ENCODE data around the gene THEM5. TPM values are rescaled to one million over a fixed set of nuclear protein-coding genes. Genes with fewer than 3 reads are reported as not detected.
"Not testable (repeated sequence)": the region's sequence is repeated elsewhere in the genome, so short reads cannot be mapped to it uniquely, and the experiment has no call there.

Gene THEM5
- polyA plus RNA-seq, 3 donors: 0.46 to 1.2 (median 0.92) TPM

DNA sequence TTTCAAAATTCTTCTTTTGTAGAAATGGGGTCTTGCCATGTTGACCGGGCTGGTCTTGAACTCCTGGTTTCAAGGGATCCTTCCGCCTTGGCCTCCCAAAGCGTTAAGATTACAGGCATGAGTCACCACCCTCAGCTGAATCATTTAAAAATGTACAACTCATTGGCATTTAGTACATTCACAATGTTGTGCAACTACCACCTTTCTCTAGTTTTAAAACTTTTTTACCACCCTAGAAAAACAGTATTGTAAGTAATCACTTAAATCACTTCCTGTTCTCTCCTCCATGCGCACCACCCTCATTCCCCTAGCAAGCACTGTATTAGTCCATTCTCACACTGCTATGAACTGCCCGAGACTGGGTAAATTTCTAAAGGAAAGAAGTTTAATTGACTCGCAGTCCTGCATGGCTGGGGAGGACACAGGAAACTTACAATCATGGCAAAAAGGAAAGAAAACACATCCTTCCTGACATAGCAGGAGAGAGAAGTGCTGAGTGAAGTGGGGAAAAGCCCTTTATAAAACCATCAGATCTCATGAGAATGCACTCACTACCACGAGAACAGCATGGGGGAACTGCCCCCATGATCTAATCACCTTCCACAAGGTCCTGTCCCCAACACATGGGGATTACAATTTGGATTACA, 14.4 kb upstream of the THEM5 start:
- no peak for DNase-seq

DNA sequence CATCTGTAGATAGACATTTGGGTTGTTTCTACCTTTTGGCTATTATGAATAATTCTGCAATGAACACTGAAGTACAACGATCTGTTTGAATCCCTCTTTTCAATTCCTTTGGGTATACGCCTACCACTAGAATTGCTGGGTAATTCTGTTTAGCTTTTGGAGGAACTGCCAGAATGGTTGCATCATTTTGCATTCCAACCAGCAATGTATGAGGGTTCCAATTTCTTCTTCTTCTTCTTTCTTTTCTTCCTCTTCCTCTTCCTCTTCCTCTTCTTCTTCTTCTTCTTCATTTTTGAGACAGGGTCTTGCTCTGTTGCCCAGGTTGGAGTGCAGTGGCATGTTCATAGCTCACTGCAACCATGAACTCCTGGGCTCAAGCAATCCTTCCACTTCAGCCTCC, 13.8 kb upstream of the THEM5 start:
- no peak for DNase-seq

DNA sequence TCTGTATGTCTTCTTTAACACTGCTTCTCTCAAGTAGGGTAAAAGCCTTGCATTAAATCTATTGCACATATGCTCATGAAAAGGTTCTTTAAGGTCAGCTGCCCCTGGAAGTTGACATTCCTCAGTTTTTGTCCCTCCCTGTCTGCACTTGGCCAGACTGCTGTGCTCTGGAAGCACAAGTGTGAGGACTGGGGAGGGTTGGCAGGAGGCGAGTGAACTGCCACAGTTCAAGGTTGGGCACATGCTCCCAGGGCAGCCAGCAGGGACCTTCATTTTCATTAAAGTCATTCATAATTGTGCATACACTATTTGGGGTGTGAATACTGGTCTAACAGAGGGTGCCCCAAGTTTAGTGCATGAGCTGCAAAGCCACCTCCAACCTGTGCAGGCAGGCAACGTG, 10.9 kb upstream of the THEM5 start:
- no peak for DNase-seq

DNA sequence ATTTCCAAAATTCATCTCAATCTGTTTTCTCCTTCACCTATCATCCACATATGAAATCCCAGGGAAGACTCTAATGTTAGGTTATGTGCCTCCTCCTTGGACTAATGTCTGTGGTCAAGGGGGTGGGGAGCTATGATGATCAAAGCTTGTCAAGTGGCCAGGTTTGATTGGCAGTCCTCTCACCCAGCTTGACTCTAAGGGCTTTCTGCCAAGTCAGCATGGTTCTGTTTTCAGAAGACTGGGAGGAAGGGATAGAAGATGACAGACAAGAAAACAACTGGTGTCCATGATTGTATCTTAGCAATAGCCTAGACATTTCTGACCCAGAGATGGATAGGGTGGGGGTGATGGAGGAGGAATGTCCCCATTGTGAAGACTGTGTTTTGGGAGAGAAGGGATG, 9.1 kb upstream of the THEM5 start:
- no peak for DNase-seq

DNA sequence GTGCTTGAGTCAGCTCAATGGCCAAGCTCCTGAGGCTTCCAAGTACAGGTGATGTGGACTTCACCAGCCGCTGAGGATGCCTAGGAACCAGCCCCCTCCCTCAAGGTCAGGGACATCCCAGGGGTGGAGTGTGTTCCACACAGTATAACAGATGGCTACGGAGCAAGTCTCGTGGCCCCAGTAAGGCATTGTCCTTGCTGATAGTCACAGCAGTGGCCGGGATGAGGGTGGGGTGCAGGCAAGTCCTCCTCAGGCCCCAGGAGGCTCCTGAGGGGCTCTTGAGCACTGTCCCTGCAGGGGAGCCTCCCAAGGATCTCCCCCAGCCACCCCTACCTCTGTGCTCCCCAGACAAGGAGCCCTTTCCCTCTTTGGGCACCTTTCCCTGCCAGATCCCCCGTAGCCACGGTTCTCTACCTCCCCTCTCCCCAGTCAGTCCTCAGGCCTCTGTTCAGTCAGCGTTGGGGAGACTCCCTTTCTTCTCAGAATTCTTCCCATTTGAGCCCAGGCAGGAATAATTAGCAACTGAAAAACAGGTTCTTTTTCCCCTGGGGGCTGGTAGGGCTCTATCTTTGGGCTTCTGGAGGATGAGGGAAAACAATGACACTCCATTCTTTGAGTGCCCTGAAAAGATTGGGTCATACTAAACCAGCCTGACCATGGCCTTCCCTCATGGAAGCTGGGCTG, 7.1 kb upstream of the THEM5 start:
- DNase-seq: no peak

DNA sequence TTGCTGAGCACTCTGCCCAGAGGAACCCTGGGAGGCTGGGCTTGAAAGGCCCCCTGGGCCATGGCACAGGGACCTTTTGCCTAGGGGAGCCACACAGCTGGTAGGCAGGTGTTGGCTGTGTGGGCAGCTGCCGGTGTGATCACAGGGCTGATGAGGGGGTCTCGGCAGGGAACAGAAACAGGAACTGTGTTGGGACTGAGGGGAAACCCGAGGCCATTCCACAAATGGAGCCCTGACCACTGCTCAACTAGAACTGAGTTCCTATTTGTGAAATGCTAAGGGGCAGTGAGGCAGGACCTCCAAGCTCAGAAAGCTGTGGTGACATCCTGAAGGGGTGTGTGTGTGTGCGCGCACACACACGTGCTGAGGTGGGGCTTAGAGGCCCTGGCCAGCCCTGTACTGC, 6.4 kb upstream of the THEM5 start:
- DNase-seq: no peak

DNA sequence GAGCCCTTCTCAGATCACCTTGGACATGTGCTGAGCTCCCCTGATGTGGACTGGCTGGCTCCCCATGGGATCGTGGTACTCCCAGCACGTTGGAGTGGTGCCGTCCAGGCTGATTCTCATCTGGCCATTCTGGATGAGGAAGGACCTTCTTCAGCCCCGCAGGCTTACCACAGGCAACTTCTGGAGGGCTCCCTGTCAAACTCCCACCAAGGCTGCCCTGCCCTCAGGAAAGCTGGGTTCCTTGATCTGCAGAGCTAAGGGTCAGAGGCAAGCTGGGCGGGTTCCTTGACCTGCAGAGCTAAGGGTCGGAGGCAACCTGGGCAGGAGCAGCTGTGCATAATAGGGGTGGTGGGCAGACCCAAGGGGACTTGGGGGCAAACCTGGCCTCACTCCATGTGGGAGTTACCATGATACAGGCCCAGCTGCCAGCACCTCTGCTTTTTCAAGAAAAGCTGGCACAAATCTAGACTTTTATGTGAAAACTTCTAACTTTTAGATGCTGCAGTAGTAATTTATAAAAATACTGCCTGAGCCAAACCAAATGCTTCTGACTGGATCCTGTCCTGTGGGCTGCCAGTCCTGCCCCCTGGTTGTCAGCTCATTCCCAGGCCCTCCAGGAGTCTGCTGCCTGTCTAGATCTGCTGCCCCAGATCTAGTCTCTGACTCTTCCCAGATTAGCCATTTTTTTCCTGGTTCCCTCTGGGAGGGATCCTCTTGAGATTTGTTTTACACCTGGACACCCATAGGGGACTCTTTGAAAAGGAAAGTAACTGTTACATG, 5.6 kb upstream of the THEM5 start:
- no peak for DNase-seq

DNA sequence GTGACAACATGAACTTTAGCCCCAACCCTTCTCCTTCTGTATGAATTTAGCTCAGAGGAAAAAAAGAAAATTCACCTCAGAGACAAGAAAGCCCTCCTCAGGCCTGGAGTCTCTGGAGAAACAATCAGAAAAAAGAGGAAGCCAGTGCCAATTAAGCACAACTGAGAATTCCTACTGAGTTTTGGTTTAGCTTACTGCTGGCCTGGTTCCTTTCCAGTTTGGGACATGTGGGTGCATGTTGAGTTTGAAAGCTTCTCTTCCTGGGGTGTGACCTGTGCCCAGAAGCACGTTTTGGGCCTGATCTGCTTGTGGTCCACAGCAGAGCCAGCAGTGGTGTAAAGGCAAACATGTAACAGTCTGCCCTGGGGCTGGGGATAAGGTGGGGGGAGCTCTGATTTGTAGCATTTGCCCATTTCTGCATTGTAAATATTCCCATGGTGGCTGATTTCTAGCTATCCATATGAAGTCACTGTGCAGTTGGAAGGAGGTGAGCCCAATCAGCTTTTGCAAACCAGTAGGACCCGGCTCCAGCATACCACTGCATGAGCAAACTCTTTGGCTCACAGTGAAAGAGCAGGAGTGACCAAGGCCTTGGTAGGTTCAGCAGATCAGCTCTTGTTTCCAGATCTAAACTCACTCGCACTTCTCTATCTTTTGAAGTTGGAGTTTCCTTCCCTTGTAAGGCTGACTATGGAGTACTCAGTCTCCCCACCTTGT, 4.7 kb upstream of the THEM5 start:
- no peak for DNase-seq

DNA sequence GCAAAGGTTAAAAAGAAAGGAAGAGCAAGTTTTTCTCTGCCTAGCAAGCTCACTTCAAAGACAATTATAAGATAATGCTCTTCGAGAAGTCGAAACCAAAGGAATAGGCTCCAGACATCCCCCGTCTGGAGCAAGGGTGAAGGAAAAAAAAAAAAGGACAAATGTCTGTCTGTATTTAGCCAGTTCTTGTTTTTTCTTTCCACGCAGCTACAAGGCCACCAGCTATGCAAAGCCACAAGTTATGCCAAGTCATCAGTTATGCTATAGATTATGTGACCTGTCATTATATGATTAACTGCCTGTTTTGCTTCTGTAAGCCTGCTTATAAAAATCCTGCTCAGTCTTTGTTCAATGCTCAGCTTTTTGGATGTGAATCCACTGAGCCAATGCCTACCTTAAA, 2.4 kb upstream of the THEM5 start:
- no peak for DNase-seq

DNA sequence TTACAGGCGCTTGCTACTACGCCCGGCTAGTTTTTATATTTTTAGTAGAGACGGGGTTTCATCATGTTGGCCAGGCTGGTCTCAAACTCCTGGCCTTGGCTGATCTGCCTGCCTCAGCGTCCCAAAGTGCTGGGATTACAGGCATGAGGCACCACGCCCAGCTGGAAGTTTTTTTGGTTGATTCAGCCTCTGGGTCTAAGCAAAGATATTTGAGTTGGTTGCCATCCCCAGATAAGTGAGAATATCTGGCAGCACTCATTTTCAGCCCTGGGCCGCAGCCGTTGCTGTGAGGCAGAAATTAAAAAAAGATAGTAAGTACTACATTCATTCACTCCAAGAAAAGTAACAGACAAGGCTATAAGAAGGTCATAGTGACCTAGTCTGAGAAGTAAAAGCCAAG, 2.0 kb upstream of the THEM5 start:
- not testable (repeated sequence) for DNase-seq

DNA sequence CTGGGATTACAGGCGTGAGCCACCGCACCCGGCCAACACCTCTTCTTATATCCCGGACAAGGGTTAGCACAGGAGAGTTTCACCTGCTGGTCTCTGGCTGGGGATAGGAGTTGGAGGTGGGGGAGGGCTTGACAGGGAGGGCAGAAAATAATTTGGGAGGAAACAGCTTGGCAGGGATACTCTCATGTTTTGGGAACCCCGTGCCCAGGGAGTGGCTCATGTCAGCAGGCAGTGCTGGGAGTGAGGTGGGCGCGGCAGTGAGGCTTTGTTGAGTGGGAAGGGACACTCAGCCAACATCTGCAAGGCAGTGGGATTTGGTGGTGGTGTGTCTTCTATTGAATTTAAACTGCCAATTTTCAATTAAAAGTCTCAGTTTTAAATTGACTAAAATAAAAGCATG, 1.1 kb upstream of the THEM5 start:
- no peak for DNase-seq

DNA sequence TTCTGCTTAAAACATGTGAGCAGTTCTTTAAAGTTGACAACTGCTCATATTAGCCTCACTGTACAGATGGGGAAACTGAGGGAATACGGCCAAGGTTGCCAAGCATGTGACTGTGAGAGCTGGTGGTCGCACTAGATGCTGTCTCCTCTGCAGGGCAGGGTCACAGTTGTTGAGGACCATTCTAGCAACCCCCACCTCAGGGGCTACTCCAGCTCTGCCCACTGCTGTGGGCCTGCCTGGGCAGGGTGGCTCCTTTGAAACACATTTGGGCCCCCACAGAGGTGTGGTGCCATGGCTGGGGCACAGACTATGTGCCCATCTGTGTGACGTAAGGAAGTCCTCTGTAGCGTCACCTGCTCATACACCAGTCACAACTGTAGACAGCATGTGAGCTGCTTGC, 779 bp downstream of the THEM5 start:
- no peak for DNase-seq

DNA sequence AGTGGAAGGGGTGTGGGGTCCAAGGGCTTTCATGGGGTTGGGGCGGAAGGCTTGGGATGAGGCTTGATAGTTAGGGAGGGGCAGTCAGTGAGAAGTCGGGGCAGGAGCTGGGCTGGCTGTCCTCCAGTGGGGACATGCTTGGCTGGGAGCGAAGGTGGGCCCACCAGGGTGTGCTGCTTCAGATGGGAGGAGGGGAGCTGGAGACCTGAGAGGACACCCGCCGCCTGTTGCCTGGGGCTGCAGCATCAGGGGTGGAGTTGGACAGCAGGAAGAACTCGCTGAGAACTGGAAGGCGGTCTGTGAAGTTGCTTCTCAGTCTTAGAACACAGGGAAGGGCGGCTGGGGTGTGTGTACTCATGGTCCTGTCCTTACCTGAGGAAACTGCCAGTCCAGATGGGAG, 1.6 kb downstream of the THEM5 start:
- no peak for DNase-seq

DNA sequence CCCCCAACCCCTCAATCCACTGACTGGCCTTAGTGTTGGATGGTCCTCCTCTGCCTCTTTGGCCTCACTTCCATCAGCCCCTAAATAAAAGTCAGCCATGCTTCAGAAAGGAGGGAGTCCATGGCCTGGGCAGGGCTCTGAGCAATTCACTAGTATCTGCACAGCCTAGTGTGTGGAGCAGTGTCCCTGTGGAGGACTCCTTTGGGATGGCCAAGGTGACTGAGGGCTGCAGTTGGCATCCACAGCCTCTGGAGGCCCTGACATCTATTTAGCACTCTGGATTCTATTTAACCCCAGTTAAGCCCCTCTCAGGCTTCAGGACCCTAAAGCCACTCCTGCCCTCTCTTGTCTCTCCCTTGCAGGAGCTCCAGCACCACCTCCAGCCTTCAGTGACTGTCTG, 3.6 kb downstream of the THEM5 start:
- DNase-seq: no peak

DNA sequence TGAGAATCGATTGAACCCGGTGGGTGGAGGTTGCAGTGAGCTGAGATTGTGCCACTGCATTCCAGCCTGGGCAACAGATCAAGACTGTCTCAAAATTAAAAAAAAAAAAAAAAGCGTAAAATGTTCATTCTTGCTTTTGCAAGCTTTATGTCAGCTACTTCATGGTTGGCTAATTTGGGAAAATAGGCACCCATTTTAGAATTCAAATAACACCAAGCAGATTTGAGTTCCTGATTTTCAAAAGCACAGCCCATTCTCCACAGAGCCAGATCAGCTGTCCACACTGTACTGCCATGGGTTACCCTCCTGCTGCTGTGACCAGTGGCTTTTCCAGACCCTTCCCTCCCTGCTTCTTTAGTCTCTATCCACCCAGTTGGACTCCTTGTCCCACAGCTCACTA, 4.4 kb downstream of the THEM5 start:
- no peak for DNase-seq

DNA sequence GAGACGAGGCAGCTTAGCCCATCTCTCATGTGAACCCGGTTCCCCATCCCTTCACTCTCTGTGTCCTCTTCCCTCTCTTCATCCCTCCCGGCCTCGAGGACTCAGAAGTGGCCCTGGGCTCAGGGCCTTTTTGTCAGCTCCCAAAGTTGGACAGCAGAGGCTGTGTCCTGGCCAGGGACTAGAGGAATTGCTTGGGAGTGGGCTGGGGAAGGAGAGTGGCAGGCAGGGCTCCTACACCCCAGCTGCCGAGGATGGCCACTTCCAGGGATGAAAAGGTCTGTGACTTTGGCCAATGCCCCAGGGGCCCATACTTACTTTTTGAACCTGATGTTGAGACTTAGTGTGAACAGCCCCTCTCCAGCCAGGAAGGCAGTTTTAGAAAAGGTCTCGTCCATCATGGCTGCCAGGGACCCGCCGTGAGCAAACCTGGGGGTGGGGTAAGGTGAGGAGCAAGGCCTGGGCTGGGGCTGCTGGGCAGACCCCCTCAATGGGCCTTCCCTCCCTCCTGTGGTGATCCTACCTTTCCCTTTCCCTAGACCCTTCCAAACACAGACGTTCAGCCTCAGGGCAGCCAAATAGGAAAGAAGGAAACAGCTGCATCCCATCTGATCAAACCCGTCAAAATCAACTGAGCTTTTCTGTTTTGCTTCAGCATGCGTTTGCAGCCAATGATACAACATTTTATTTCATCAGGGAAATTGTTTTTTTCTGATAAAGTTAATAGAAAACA, 5.5 kb downstream of the THEM5 start:
- no peak for DNase-seq

DNA sequence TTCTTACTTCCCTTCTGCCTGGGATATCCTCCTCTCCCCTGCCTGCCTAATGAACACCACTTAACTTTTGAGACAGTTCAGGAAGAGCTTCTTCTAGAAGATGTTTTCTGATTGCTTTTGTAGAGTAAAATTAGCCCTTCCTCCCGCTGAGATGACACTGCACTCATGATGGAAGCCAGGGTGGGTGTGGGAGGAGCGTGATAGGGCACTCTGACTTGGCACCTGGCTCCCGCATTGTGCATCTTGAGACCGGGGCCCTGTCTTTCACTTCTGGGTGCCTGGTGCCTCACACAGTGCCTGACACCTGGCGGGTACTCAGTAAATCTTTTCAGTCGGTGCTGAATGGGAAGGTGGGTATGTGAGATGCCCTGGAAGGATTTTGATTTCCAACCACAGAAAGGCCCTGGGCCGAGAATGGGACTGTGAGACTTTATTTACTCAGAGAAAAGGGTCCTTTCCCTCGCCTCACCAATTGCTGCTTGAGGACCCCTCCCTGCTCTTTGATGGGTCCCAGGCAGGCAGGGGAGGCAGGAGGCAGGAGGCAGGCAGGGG, 6.8 kb downstream of the THEM5 start:
- DNase-seq: no peak

DNA sequence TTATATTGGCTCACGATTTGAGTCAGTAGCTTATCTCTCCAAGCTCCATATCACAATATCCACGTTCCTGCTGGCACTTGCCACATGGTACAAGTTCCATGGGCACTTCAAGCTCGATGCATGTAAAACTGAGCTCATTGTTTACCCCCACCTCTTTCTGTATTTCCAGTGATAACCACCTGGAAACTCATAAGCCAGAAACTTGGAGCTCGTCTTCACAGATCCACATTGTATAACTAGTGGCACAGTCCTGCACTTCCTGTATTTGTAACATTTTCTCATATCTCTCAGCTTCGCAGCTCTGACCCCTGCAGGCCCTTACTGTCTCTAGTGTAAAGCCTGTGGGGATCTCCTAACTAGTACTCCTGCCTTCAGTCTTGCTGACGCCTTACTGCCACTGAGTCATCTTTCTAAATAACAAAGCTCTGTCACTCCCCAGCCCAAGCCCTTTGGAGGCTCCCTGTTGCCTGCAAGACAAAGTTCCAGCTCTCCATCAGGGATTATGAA, 7.4 kb downstream of the THEM5 start:
- no peak for DNase-seq

DNA sequence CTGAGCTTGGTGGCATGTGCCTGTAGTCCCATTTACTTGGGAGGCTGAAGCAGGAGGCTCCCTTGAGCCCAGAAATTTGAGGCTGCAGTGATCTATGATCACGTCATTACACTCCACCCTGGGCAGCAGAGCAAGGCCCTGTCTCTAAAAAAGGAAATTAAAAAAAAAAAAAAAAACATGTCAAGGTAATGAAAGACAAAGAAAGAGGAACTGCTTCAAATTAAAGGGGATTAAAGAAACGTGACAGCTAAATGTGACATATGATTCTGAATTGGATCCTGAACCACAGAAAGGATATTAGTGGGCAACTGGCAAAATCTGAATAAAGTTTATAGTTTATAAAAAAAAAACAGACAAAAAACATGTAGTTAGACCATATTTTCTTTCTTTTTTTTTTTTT, 10.1 kb downstream of the THEM5 start:
- DNase-seq: no peak

DNA sequence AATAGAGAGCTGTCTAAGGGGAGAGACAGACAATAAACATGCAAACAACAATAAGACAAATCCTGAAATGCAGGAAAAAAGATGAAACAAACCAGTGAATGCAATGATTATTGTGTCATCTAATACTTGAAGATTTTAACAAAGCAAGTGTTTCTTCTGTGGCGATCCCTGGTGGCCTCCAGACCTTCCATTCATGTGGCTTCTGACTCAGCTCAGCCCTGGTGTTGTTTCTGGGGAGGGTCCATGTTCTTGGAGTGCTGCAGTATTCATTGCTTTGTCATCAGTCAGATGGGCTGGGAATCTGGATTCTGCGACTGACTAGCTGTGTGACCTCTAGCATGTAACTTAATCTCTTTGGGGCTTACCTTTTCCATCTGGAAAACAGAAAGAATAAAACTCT, 12.4 kb downstream of the THEM5 start:
- DNase-seq: no peak

DNA sequence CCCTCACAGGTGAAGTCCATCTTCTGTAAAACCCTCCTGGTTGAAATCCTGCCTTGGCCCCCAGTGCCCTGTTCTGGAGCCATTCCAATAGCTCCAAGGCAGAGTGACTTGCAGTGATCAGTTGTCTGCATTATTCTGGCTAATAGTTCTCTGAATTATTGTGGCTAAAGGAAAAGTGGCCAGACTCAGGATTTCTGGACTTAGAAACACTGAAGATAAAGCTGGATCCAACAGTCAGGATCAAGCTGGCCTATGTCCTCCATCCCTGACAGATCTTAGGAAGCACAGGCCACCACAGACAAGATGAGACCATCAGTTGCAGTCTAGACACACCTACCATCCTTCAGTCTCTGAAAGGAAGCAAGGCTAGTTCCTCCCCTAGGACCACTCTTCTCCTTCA, 13.1 kb downstream of the THEM5 start:
- no peak for DNase-seq

Data from renal pelvis (tissue), 4 donors.